Measurements from ENCODE around the gene OBI1. TPM values are rescaled to one million over a fixed set of nuclear protein-coding genes. Genes with fewer than 3 reads are reported as not detected.

Gene OBI1
- polyA plus RNA-seq, 2 of the 4 experiments (the other 2 are of a cell fraction), result 8.7 to 13.9 TPM

GRCh38 chr13:78572459-78572858 is 86.5 kb downstream of the OBI1 start (continued):
- TF ChIP-seq EP300 (IDR thresholded peaks at IDR 0.05) (no peak), NR3C1 (IDR thresholded peaks at IDR 0.05) (no peak), FOXS1 (CRISPR knock-in tag; IDR thresholded peaks at IDR 0.05) (no peak), RNF2 (IDR thresholded peaks at IDR 0.05; ENCODE audit: borderline replicate concordance, low read depth) (no peak)

DNA sequence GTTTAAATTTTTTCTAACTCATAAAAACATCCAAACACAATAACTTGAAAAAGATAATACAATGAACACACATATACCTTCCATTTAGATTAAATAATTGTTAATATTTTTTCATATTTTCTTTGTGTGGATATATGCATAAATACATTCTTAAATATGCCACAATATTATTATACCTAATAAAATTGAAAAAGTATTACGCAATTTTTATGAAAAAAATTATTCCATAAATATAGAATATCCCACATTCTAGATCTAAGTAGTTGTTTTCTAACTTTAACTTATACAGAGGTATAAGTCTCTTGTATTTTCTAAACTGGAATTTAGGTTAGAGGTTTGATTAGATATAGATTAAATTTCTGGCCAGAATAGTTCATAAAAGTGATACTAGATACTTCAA is 89.9 kb downstream of the OBI1 start:
- Histone ChIP-seq H3K4me1 (no peaks in the 10 kb centered on the region), H3K27ac (no peak overlapping the region), H3K9me3 (no peaks in the 10 kb centered on the region), H3K4me2 (no peak overlapping the region), H3K4me3 (no peak overlapping the region)
- CTCF ChIA-PET, result no interaction called here
- no peak for ATAC-seq
- no peak for DNase-seq (ENCODE audit: low read depth in 1 of 2, low spot score in 1 of 2)
- POLR2A ChIA-PET, result no interaction called here
- no peak for FAIRE-seq
- whole genome bisulfite sequencing (ENCODE audit: missing lambda C conversion rate), result 3% methylated on average over 1 of the region's 1 CpG
- no peak for TF ChIP-seq FOSB (CRISPR knock-in tag; IDR thresholded peaks at IDR 0.05)
- TF ChIP-seq ZSCAN20 (CRISPR knock-in tag; IDR thresholded peaks at IDR 0.05), result no peak
- TF ChIP-seq NFE2L2 (conservative IDR thresholded peaks at IDR 0.05; ENCODE audit: low read length), result no peak
- no peak for TF ChIP-seq RARB (CRISPR knock-in tag; IDR thresholded peaks at IDR 0.05)
- TF ChIP-seq FOXS1 (CRISPR knock-in tag; IDR thresholded peaks at IDR 0.05), result no peak
- TF ChIP-seq, protein P1, sequence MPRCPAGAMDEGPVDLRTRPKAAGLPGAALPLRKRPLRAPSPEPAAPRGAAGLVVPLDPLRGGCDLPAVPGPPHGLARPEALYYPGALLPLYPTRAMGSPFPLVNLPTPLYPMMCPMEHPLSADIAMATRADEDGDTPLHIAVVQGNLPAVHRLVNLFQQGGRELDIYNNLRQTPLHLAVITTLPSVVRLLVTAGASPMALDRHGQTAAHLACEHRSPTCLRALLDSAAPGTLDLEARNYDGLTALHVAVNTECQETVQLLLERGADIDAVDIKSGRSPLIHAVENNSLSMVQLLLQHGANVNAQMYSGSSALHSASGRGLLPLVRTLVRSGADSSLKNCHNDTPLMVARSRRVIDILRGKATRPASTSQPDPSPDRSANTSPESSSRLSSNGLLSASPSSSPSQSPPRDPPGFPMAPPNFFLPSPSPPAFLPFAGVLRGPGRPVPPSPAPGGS (IDR thresholded peaks at IDR 0.05), result no peak
- TF ChIP-seq NR3C1 (IDR thresholded peaks at IDR 0.05), result no peak
- no peak for TF ChIP-seq HEYL (CRISPR knock-in tag; IDR thresholded peaks at IDR 0.05)
- TF ChIP-seq, protein P2, sequence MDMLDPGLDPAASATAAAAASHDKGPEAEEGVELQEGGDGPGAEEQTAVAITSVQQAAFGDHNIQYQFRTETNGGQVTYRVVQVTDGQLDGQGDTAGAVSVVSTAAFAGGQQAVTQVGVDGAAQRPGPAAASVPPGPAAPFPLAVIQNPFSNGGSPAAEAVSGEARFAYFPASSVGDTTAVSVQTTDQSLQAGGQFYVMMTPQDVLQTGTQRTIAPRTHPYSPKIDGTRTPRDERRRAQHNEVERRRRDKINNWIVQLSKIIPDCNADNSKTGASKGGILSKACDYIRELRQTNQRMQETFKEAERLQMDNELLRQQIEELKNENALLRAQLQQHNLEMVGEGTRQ (IDR thresholded peaks at IDR 0.05), result no peak
- TF ChIP-seq HOXA7 (CRISPR knock-in tag; IDR thresholded peaks at IDR 0.05), result no peak
- TF ChIP-seq ESRRA (IDR thresholded peaks at IDR 0.05; ENCODE audit: borderline replicate concordance, low read length), result no peak
- TF ChIP-seq EHMT2 (IDR thresholded peaks at IDR 0.05; ENCODE audit: low read depth), result no peak
- no peak for TF ChIP-seq KDM5A (IDR thresholded peaks at IDR 0.05)
- no peak for TF ChIP-seq MAFK (IDR thresholded peaks at IDR 0.05; ENCODE audit: partially characterized antibody)
- TF ChIP-seq, protein P3, sequence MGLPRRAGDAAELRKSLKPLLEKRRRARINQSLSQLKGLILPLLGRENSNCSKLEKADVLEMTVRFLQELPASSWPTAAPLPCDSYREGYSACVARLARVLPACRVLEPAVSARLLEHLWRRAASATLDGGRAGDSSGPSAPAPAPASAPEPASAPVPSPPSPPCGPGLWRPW (IDR thresholded peaks at IDR 0.05), result no peak
- TF ChIP-seq TP53 (CRISPR knock-in tag; IDR thresholded peaks at IDR 0.05), result no peak
- TF ChIP-seq, protein P4, sequence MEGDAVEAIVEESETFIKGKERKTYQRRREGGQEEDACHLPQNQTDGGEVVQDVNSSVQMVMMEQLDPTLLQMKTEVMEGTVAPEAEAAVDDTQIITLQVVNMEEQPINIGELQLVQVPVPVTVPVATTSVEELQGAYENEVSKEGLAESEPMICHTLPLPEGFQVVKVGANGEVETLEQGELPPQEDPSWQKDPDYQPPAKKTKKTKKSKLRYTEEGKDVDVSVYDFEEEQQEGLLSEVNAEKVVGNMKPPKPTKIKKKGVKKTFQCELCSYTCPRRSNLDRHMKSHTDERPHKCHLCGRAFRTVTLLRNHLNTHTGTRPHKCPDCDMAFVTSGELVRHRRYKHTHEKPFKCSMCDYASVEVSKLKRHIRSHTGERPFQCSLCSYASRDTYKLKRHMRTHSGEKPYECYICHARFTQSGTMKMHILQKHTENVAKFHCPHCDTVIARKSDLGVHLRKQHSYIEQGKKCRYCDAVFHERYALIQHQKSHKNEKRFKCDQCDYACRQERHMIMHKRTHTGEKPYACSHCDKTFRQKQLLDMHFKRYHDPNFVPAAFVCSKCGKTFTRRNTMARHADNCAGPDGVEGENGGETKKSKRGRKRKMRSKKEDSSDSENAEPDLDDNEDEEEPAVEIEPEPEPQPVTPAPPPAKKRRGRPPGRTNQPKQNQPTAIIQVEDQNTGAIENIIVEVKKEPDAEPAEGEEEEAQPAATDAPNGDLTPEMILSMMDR (IDR thresholded peaks at IDR 0.05), result no peak

GRCh38 chr13:78566631-78567030 is 92.3 kb downstream of the OBI1 start:
- 50% methylated on average over 5 of the region's 5 CpGs for WGBS (ENCODE audit: missing lambda C conversion rate)
- FAIRE-seq, result no peak
- no peak for TF ChIP-seq HDAC2 (IDR thresholded peaks at IDR 0.05)
- no peaks in the 10 kb centered on the region for H3K9me3 ChIP-seq
- H3K4me2 ChIP-seq, result no peak overlapping the region
- DNase-seq (ENCODE audit: low read depth in 1 of 2, low spot score in 1 of 2), result no peak
- no peak overlapping the region for H3K27ac ChIP-seq
- no peak for ATAC-seq
- CTCF ChIA-PET, result no interaction called here
- POLR2A ChIA-PET, result no interaction called here
- H3K4me3 ChIP-seq, result no peak overlapping the region
- no peaks in the 10 kb centered on the region for H3K4me1 ChIP-seq

Other genes with a start within 250 kb of the OBI1 start
- 1.2 TPM in 2 replicates for gene POU4F1, start 55.6 kb downstream of the OBI1 start, polyA plus RNA-seq (2011; rRNA removed)
- 1.4 to 1.6 TPM (median 1.5 TPM) in 3 replicates for gene POU4F1, start 55.6 kb downstream of the OBI1 start, polyA plus RNA-seq (2017; fragmentation: RNase III; extraction: RNeasy Plus Mini Kit Qiagen cat#74134 plus additional on column Dnase treatment)